LNCaP clone FGC (cell line): ENCODE results near the gene SMC6.
A peak's percentile ranks its signal among the peaks of the same experiment; 100 is the strongest.

Experiments
- DNase-seq: peaks from one replicate; pipeline ENCODE4 v3.0.0-alpha.2; 2011; ENCODE audit warnings: low read depth
- H3K4me3 ChIP-seq: 2 replicates; pipeline ENCODE4 v1.5.1; 2011; ENCODE audit warnings: mild to moderate bottlenecking, low read depth, low read length, control low read depth
- CTCF ChIP-seq: IDR thresholded peaks from 2 replicates; pipeline ENCODE4 v1.5.1; 2012; ENCODE audit warnings: mild to moderate bottlenecking; ENCODE audit not compliant: control insufficient read depth, insufficient read depth; ENCODE audit errors: extremely low read depth

Gene SMC6

GRCh38 chr2:17657759-17658158 lies 95.9 kb downstream of the SMC6 start:
- no peak for TF ChIP-seq CTCF
- no peak overlapping the region for H3K4me3 ChIP-seq
- DNase-seq, result no peak

DNA sequence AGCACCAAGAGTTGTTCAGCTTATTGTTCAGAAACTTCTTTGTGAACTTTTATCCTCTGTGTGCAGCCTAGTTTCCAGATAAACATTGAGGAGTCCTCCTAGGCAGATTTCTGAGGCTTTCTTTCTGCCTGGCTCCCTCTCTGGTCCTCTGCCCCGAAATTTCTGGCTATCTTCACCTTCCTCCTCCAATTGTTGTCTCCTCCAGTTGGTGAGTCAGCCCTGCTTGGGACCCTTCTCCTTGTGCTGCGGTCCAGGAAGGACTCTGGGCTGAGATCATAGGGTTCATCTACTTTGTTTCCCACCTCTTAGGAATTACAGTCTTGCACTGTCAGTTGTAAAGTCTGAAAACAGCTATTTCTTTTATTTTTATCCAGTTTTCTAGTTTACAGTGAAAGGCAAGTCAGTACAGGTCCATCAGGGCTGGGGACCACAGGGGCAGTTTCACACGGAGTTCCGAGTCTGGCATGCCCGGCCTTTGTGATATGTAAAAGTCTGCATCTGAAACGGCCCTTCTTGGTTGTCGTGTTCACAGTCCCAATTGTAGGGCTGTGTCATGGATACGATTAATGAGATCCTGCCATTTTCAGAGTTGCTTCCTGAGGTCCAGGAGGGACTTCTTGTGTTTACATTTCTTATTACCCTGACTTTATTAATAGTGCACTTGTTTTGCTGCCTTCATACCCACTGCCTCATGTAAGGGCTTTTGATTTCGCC lies 100.8 kb downstream of the SMC6 start:
- no peak overlapping the region for H3K4me3 ChIP-seq
- TF ChIP-seq CTCF, result no peak
- no peak for DNase-seq

- no peak overlapping the region for H3K4me3 ChIP-seq
- DNase-seq, result no peak
- TF ChIP-seq CTCF, result no peak
Observed at GRCh38 chr2:17649026-17649425, 104.6 kb downstream of the SMC6 start.

DNA sequence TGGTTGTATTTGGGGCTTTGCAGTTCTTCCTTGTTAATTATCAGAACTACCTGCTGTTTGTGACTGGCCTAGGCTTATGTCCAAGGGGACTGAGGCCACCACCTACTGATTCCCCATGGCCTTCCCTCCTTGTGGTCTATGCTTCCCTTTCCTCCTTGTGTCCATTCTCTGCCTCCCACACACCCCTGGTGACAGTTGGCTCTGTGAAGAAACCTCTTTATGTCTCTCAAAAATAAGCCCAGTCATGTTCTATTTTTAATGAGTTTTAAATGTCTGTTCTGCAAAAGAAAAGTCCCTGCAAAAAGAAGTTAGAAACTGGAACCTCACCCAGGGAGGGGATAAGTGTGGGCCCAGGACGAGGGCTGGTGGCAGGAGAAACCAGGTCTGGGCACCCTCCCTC lies 105.0 kb downstream of the SMC6 start:
- no peak overlapping the region for H3K4me3 ChIP-seq
- TF ChIP-seq CTCF, result no peak
- no peak for DNase-seq

- DNase-seq, result peak; percentile 18
- no peak for TF ChIP-seq CTCF
- H3K4me3 ChIP-seq, result no peak overlapping the region
Observed at GRCh38 chr2:17646838-17647701, 106.5 kb downstream of the SMC6 start.

GRCh38 chr2:17646081-17646554 lies 107.5 kb downstream of the SMC6 start:
- DNase-seq, result peak; percentile 31
- no peak overlapping the region for H3K4me3 ChIP-seq
- TF ChIP-seq CTCF, result peak; percentile 72
